HCT116 (cell line): ENCODE data around the gene FITM2.

Experiments used
- CBX3 ChIP-seq: IDR thresholded peaks from 2 replicates; pipeline ENCODE4 v1.6.1; 2012; ENCODE audit warnings: low read depth
- ELF1 ChIP-seq: IDR thresholded peaks from 2 replicates; pipeline ENCODE4 v1.6.1; 2012; ENCODE audit warnings: low read depth, borderline replicate concordance
- EZH2 ChIP-seq: fragments of 200-600 bp; sonication (generic); IDR thresholded peaks from 2 replicates; pipeline ENCODE4 v1.6.1; 2017; ENCODE audit warnings: antibody characterized with exemption, mixed run types
- JUND ChIP-seq: IDR thresholded peaks from 2 replicates; pipeline ENCODE4 v1.6.1; 2012
- POLR2A ChIP-seq: IDR thresholded peaks from 2 replicates; pipeline ENCODE4 v1.7.0; 2011; ENCODE audit warnings: borderline replicate concordance; ENCODE audit not compliant: insufficient read depth, insufficient read length; ENCODE audit errors: extremely low read depth
- POLR2AphosphoS5 ChIP-seq: IDR thresholded peaks from 2 replicates; pipeline ENCODE4 v1.6.1; 2011; ENCODE audit warnings: mild to moderate bottlenecking, low read depth, low read length, moderate library complexity
- RAD21 ChIP-seq: IDR thresholded peaks from 2 replicates; pipeline ENCODE4 v1.6.1; 2012; ENCODE audit warnings: low read depth, mild to moderate bottlenecking
- SIN3A ChIP-seq: IDR thresholded peaks from 2 replicates; pipeline ENCODE4 v1.6.1; 2012; ENCODE audit warnings: low read depth
- SRF ChIP-seq: IDR thresholded peaks from 2 replicates; pipeline ENCODE4 v1.6.1; 2012; ENCODE audit warnings: low read depth
- ZNF274 ChIP-seq: fragments of 200-500 bp; sonication (Bioruptor generic); IDR thresholded peaks from 2 replicates; pipeline ENCODE4 v1.6.1; 2014; ENCODE audit warnings: mild to moderate bottlenecking, low read depth, low read length, inconsistent platforms
- TF ChIP-seq, protein P1 (sequence below), 3 experiments: fragments of 200-600 bp in 1 of 3; sonication (generic) in 1 of 3; IDR thresholded peaks in 2 of 3; conservative IDR thresholded peaks in 1 of 3; 2 replicates each; pipeline ENCODE4 v1.5.1; 2012 to 2017; ENCODE audit warnings: low read depth in 2 of 3, low read length in 2 of 3, antibody characterized with exemption in 1 of 3, borderline replicate concordance in 1 of 3, control low read depth in 1 of 3, mild to moderate bottlenecking in 1 of 3, mixed read lengths in 1 of 3, mixed run types in 1 of 3, moderate library complexity in 1 of 3; ENCODE audit not compliant: insufficient read depth in 1 of 3
- TF ChIP-seq, protein P2 (sequence below): IDR thresholded peaks from 2 replicates; pipeline ENCODE4 v1.6.1; 2011; ENCODE audit warnings: mild to moderate bottlenecking, low read length, moderate library complexity; ENCODE audit not compliant: insufficient replicate concordance; ENCODE audit errors: extremely low read depth
- TF ChIP-seq, protein P3 (sequence below): IDR thresholded peaks from 2 replicates; pipeline ENCODE4 v1.6.1; 2012

DNA sequence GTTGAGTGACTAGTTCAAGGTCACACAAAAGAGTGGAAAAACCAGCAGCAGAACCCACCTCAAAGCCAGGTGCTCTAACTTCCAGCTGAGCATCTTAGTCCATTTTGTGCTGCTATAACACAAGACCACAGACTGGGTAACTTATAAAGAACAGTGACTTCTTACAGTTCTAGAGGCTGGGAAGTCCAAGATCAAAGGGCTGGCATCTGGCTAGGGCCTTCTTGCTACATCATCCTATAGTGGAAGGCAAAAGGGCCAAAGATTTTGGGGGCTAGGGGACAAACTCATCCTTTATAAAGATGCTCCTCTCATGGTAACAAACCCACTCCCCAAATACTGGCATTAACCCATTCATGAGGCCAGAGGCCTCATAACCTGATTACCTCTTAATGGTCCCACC, 9.7 kb downstream of the FITM2 start:
- TF ChIP-seq, protein P1, sequence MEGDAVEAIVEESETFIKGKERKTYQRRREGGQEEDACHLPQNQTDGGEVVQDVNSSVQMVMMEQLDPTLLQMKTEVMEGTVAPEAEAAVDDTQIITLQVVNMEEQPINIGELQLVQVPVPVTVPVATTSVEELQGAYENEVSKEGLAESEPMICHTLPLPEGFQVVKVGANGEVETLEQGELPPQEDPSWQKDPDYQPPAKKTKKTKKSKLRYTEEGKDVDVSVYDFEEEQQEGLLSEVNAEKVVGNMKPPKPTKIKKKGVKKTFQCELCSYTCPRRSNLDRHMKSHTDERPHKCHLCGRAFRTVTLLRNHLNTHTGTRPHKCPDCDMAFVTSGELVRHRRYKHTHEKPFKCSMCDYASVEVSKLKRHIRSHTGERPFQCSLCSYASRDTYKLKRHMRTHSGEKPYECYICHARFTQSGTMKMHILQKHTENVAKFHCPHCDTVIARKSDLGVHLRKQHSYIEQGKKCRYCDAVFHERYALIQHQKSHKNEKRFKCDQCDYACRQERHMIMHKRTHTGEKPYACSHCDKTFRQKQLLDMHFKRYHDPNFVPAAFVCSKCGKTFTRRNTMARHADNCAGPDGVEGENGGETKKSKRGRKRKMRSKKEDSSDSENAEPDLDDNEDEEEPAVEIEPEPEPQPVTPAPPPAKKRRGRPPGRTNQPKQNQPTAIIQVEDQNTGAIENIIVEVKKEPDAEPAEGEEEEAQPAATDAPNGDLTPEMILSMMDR (IDR thresholded peaks at IDR 0.05 in 2 of 3, conservative IDR thresholded peaks at IDR 0.05 in 1 of 3; ENCODE audit: borderline replicate concordance in 1 of 3, insufficient read depth in 1 of 3, low read depth in 2 of 3, low read length in 2 of 3) = no peak
- no peak for TF ChIP-seq POLR2A
- no peak for TF ChIP-seq SRF
- TF ChIP-seq EZH2 = no peak
- TF ChIP-seq, protein P2, sequence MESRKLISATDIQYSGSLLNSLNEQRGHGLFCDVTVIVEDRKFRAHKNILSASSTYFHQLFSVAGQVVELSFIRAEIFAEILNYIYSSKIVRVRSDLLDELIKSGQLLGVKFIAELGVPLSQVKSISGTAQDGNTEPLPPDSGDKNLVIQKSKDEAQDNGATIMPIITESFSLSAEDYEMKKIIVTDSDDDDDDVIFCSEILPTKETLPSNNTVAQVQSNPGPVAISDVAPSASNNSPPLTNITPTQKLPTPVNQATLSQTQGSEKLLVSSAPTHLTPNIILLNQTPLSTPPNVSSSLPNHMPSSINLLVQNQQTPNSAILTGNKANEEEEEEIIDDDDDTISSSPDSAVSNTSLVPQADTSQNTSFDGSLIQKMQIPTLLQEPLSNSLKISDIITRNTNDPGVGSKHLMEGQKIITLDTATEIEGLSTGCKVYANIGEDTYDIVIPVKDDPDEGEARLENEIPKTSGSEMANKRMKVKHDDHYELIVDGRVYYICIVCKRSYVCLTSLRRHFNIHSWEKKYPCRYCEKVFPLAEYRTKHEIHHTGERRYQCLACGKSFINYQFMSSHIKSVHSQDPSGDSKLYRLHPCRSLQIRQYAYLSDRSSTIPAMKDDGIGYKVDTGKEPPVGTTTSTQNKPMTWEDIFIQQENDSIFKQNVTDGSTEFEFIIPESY = no peak
- no peak for TF ChIP-seq ELF1
- no peak for TF ChIP-seq RAD21
- TF ChIP-seq SIN3A = no peak
- no peak for TF ChIP-seq CBX3
- no peak for TF ChIP-seq ZNF274
- TF ChIP-seq, protein P3, sequence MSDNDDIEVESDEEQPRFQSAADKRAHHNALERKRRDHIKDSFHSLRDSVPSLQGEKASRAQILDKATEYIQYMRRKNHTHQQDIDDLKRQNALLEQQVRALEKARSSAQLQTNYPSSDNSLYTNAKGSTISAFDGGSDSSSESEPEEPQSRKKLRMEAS = no peak
- no peak for TF ChIP-seq POLR2AphosphoS5
- no peak for TF ChIP-seq JUND
